HCT116 (cell line): ENCODE measurements around the gene PRKN. TPM values are rescaled to one million over a fixed set of nuclear protein-coding genes. Genes with fewer than 3 reads are reported as not detected.

Experiments
- ATAC-seq: fragments of 200-7000 bp; cut with Tn5 transposase; 2 replicates; pipeline ENCODE4 v1.9.1; 2020; ENCODE audit warnings: mild to moderate bottlenecking, moderate library complexity
- BruUV-seq: library from RNA; stranded (reverse); fragments of 400-500 nt; replicated peaks from 2 replicates; lab custom pipeline; 2021; lab: Mats Ljungman, UMichigan
- CTCF ChIA-PET: fragments of 300-600 bp; sonication (Branson Sonifier 250); formaldehyde crosslinking; loops from one replicate; lab custom pipeline; 2021; ENCODE audit warnings: antibody characterized with exemption; lab: Charles Lee
- POLR2A ChIA-PET: fragments of 300-600, 350-600 bp; sonication (Branson Sonifier 250); formaldehyde crosslinking; loops from one replicate; lab custom pipeline; 2021; ENCODE audit warnings: antibody characterized with exemption; lab: Charles Lee
- RAD21 ChIA-PET, 2 experiments: fragments of 300-600 bp; sonication (Branson Sonifier 250); formaldehyde crosslinking; loops; one replicate each; lab custom pipeline; 2023; ENCODE audit warnings: low total read pairs in 2 of 2; ENCODE audit not compliant: uncharacterized antibody in 2 of 2, unreplicated experiment in 2 of 2, low non-redundant PET in 1 of 2; lab: Charles Lee
- DNase-seq: peaks from one replicate; pipeline ENCODE4 v3.0.0-alpha.2; 2010; ENCODE audit warnings: low read depth, low spot score
- H2AFZ ChIP-seq: fragments of 200-600 bp; shearing (Covaris generic), sonication (generic); 2 replicates; pipeline ENCODE4 v1.6.1; 2017; ENCODE audit warnings: low read depth, mixed run types, mixed read lengths, antibody characterized with exemption, low read length; ENCODE audit not compliant: poor library complexity, severe bottlenecking
- H3K27ac ChIP-seq: 2 replicates; pipeline ENCODE4 v1.5.1; 2012; ENCODE audit warnings: low read depth, low read length
- H3K27me3 ChIP-seq: fragments of 200-600 bp; sonication (generic); 2 replicates; pipeline ENCODE4 v1.6.1; 2016; ENCODE audit warnings: mixed run types, low read length, mixed read lengths; ENCODE audit not compliant: insufficient read depth
- H3K36me3 ChIP-seq, 2 experiments: fragments of 200-500 bp in 1 of 2; fragments of 200-600 bp in 1 of 2; sonication (Bioruptor generic) in 1 of 2; sonication (generic) in 1 of 2; 2 replicates each; pipeline versions ENCODE4 v1.5.1 to v1.6.1; 2014 to 2016; ENCODE audit warnings: low read length in 2 of 2, inconsistent platforms in 1 of 2, mixed read lengths in 1 of 2, mixed run types in 1 of 2; ENCODE audit not compliant: insufficient read depth in 2 of 2, control insufficient read depth in 1 of 2
- H3K4me1 ChIP-seq, 2 experiments: fragments of 200-600 bp in 1 of 2; sonication (generic) in 1 of 2; 2 replicates each; pipeline versions ENCODE4 v1.5.1 to v1.6.1; 2012 to 2017; ENCODE audit warnings: low read length in 2 of 2, inconsistent platforms in 1 of 2, mild to moderate bottlenecking in 1 of 2, mixed read lengths in 1 of 2, mixed run types in 1 of 2, moderate library complexity in 1 of 2; ENCODE audit not compliant: insufficient read depth in 2 of 2, control insufficient read depth in 1 of 2
- H3K4me2 ChIP-seq: fragments of 200-600 bp; sonication (generic); 2 replicates; pipeline ENCODE4 v1.6.1; 2017; ENCODE audit warnings: mixed run types, low read length, mixed read lengths
- H3K4me3 ChIP-seq, 2 experiments: fragments of 200-600 bp in 1 of 2; sonication (generic) in 1 of 2; replicated peaks in 1 of 2; 2 replicates each; pipeline ENCODE4 v1.5.1; 2011 to 2016; ENCODE audit warnings: low read length in 2 of 2, control low read depth in 1 of 2, low read depth in 1 of 2, mild to moderate bottlenecking in 1 of 2, mixed read lengths in 1 of 2, mixed run types in 1 of 2
- H3K79me2 ChIP-seq: fragments of 200-600 bp; sonication (generic); 2 replicates; pipeline ENCODE4 v1.6.1; 2017; ENCODE audit warnings: mild to moderate bottlenecking, mixed run types, low read length, moderate library complexity, mixed read lengths; ENCODE audit not compliant: insufficient read depth
- H3K9ac ChIP-seq: fragments of 200-600 bp; sonication (generic); 2 replicates; pipeline ENCODE4 v1.6.1; 2016; ENCODE audit warnings: low read length, mixed read lengths
- H3K9me2 ChIP-seq: fragments of 200-600 bp; sonication (generic), shearing (Covaris generic); 2 replicates; pipeline ENCODE4 v1.6.1; 2017; ENCODE audit warnings: mixed run types, mild to moderate bottlenecking, moderate library complexity; ENCODE audit not compliant: insufficient read depth
- H3K9me3 ChIP-seq, 2 experiments: fragments of 200-500 bp in 1 of 2; fragments of 200-600 bp in 1 of 2; sonication (Bioruptor generic) in 1 of 2; sonication (generic) in 1 of 2; 2 replicates each; pipeline ENCODE4 v1.6.1; 2014 to 2017; ENCODE audit warnings: low read length in 2 of 2, mixed read lengths in 2 of 2, inconsistent platforms in 1 of 2, low read depth in 1 of 2, mild to moderate bottlenecking in 1 of 2, mixed run types in 1 of 2, moderate library complexity in 1 of 2; ENCODE audit not compliant: control insufficient read depth in 1 of 2, insufficient read depth in 1 of 2
- H4K20me1 ChIP-seq: fragments of 200-600 bp; sonication (generic), shearing (Covaris generic); 2 replicates; pipeline ENCODE4 v1.6.1; 2017; ENCODE audit warnings: mixed run types, mild to moderate bottlenecking, moderate library complexity; ENCODE audit not compliant: insufficient read depth
- CTCF ChIP-seq, 3 experiments: fragments of 200-600 bp in 1 of 3; sonication (generic) in 1 of 3; IDR thresholded peaks in 2 of 3; conservative IDR thresholded peaks in 1 of 3; 2 replicates each; pipeline ENCODE4 v1.5.1; 2012 to 2017; ENCODE audit warnings: low read depth in 2 of 3, low read length in 2 of 3, antibody characterized with exemption in 1 of 3, borderline replicate concordance in 1 of 3, control low read depth in 1 of 3, mild to moderate bottlenecking in 1 of 3, mixed read lengths in 1 of 3, mixed run types in 1 of 3, moderate library complexity in 1 of 3; ENCODE audit not compliant: insufficient read depth in 1 of 3
- SP1 ChIP-seq: IDR thresholded peaks from 2 replicates; pipeline ENCODE4 v1.6.1; 2012; ENCODE audit warnings: low read depth
- YY1 ChIP-seq: IDR thresholded peaks from 2 replicates; pipeline ENCODE4 v1.6.1; 2011; ENCODE audit warnings: low read length, low read depth, moderate library complexity, mild to moderate bottlenecking; ENCODE audit not compliant: insufficient replicate concordance; ENCODE audit errors: extremely low read depth
- ZBTB33 ChIP-seq: IDR thresholded peaks from 2 replicates; pipeline ENCODE4 v1.6.1; 2011; ENCODE audit warnings: mild to moderate bottlenecking, low read length, moderate library complexity; ENCODE audit not compliant: insufficient replicate concordance; ENCODE audit errors: extremely low read depth
- intact Hi-C: fragments of 100-400 bp; cut with micrococcal nuclease; formaldehyde crosslinking; loops from 2 replicates; pipeline ENCODE4 v1.10.0; 2022
- total RNA-seq: library from RNA; stranded (reverse); gene quantifications from one replicate; pipeline ENCODE4 v1.2.1, GENCODE V29; 2021; ENCODE audit not compliant: unreplicated experiment

The PRKN gene
- total RNA-seq, 1 experiment from 2014 or later: 2.6 TPM

- RAD21 ChIA-PET: no interaction called here
- POLR2A ChIA-PET: no interaction called here
- CTCF ChIA-PET: no interaction called here
- Histone ChIP-seq H2AFZ (no peak overlapping the region), H3K9me3 (no peaks in the 10 kb centered on the region), H3K9ac (no peak overlapping the region), H3K9me2 (no peaks in the 10 kb centered on the region), H3K27ac (no peak overlapping the region), H3K4me1 (peaks cover 4 to 5% of the 10 kb centered on the region in 2 experiments), H3K36me3 (no peaks in the 10 kb centered on the region), H4K20me1 (no peaks in the 10 kb centered on the region), H3K4me2 (no peak overlapping the region), H3K27me3 (no peaks in the 10 kb centered on the region), H3K79me2 (no peaks in the 10 kb centered on the region), H3K4me3 (no peak overlapping the region)
- ATAC-seq: no peak
- TF ChIP-seq CTCF (IDR thresholded peaks at IDR 0.05 in 2 of 3, conservative IDR thresholded peaks at IDR 0.05 in 1 of 3; ENCODE audit: borderline replicate concordance in 1 of 3, insufficient read depth in 1 of 3, low read depth in 2 of 3, low read length in 2 of 3) (0 out of 6 replicates have a peak, but pooled peaks of 1 of the 3 experiments have one; percentile 15), SP1 (no peak)
- intact Hi-C loops: no loop called here
- BruUV-seq: no TSS peak
- DNase-seq: no peak
These were observed 809.9 kb downstream of the PRKN start for GRCh38 chr6:161917645-161918044.

GRCh38 chr6:161915456-161915964 lies 812.1 kb downstream of the PRKN start:
- no peak overlapping the region for H3K4me2 ChIP-seq
- H3K9ac ChIP-seq: no peak overlapping the region
- H2AFZ ChIP-seq: no peak overlapping the region
- ChIA-PET RAD21 (no interaction called here), CTCF (no interaction called here), POLR2A (no interaction called here)
- BruUV-seq: no TSS peak
- intact Hi-C loops: no loop called here
- no peaks in the 10 kb centered on the region for H3K9me2 ChIP-seq
- no peak overlapping the region for H3K27ac ChIP-seq
- TF ChIP-seq YY1: no peak
- no peak for TF ChIP-seq ZBTB33
- H3K4me1 ChIP-seq: no peaks in the 10 kb centered on the region
- ATAC-seq: no peak
- no peaks in the 10 kb centered on the region for H4K20me1 ChIP-seq
- no peaks in the 10 kb centered on the region for H3K9me3 ChIP-seq
- no peaks in the 10 kb centered on the region for H3K36me3 ChIP-seq
- DNase-seq: no peak
- no peaks in the 10 kb centered on the region for H3K27me3 ChIP-seq
- H3K79me2 ChIP-seq: no peaks in the 10 kb centered on the region
- no peak overlapping the region for H3K4me3 ChIP-seq
